ENCODE measurements around the gene MYMK. TPM values are rescaled to one million over a fixed set of nuclear protein-coding genes. Genes with fewer than 3 reads are reported as not detected.

The MYMK gene
- total and polyA plus RNA-seq, 12 donors = not detected

GRCh38 chr9:133532937-133533668 lies 8.3 kb upstream of the MYMK start:
- WGBS, 2 donors = 73 to 77% methylated on average over 20 of the region's 20 CpGs
- Histone ChIP-seq H3K4me3 (no peak overlapping the region), H3K4me1 (peaks cover 19 to 68% (median 30%) of the 10 kb centered on the region in 9 donors), H3K27me3 (peaks cover 0 to 50% (median 3%) of the 10 kb centered on the region in 7 donors), H3K9me3 (no peaks in the 10 kb centered on the region), H3K36me3 (no peaks in the 10 kb centered on the region), H3K27ac (peak overlapping the region in 2 of 10 donors; percentile 0 to 81)
- DNase-seq (peak; percentile 78 to 83), ATAC-seq (peak; percentile 37 to 76 (median 62))
- intact Hi-C loops (cut with DNase I) = loop anchor here in 8 of 10 donors (1.0 to 5.0 kb wide), 5 partner anchors 49 to 194 kb away; no protein-coding TSS in a partner anchor
- TF ChIP-seq CTCF (IDR thresholded peaks at IDR 0.05) = peak; percentile 26 to 70 (median 59)

GRCh38 chr9:133531293-133531692 lies 6.5 kb upstream of the MYMK start:
- no peaks in the 10 kb centered on the region for H3K9me3 ChIP-seq
- DNase-seq (no peak), ATAC-seq (no peak)
- no peak overlapping the region for H3K27ac ChIP-seq
- 59 to 71% methylated on average over 9 of the region's 9 CpGs for WGBS, 2 donors
- H3K4me3 ChIP-seq = no peak overlapping the region
- intact Hi-C loops (cut with DNase I) = loop anchor here in 4 of 10 donors (5.0 kb wide), 2 partner anchors 51 to 196 kb away; no protein-coding TSS in a partner anchor
- H3K36me3 ChIP-seq = no peaks in the 10 kb centered on the region
- no peak for TF ChIP-seq CTCF (IDR thresholded peaks at IDR 0.05)
- H3K4me1 ChIP-seq = peaks cover 27 to 80% (median 48%) of the 10 kb centered on the region in 9 donors
- peaks cover 0 to 57% (median 4%) of the 10 kb centered on the region in 7 donors for H3K27me3 ChIP-seq

GRCh38 chr9:133529874-133530273 lies 5.1 kb upstream of the MYMK start:
- H3K27me3 ChIP-seq = peaks cover 0 to 47% (median 4%) of the 10 kb centered on the region in 7 donors
- intact Hi-C loops (cut with DNase I) = loop anchor here in 4 of 10 donors (5.0 kb wide), 2 partner anchors 52 to 197 kb away; no protein-coding TSS in a partner anchor
- 90 to 96% methylated on average over 7 of the region's 7 CpGs for WGBS, 2 donors
- H3K9me3 ChIP-seq = no peaks in the 10 kb centered on the region
- TF ChIP-seq CTCF (IDR thresholded peaks at IDR 0.05) = no peak
- peak overlapping the region in 1 of 10 donors; percentile 62 for H3K27ac ChIP-seq
- DNase-seq (no peak), ATAC-seq (no peak)
- H3K4me3 ChIP-seq = no peak overlapping the region
- H3K36me3 ChIP-seq = no peaks in the 10 kb centered on the region
- H3K4me1 ChIP-seq = peaks cover 25 to 73% (median 47%) of the 10 kb centered on the region in 9 donors

GRCh38 chr9:133529457-133529856 lies 4.7 kb upstream of the MYMK start:
- intact Hi-C loops (cut with DNase I) = no loop called here

More at GRCh38 chr9:133529457-133529856, 4.7 kb upstream of the MYMK start:
- Histone ChIP-seq H3K4me3 (no peak overlapping the region), H3K27ac (peak overlapping the region in 1 of 10 donors; percentile 62), H3K36me3 (no peaks in the 10 kb centered on the region), H3K4me1 (peaks cover 23 to 69% (median 42%) of the 10 kb centered on the region in 9 donors), H3K9me3 (no peaks in the 10 kb centered on the region), H3K27me3 (peaks cover 0 to 46% (median 4%) of the 10 kb centered on the region in 7 donors)
- no peak for DNase-seq
- 92 to 95% methylated on average over 7 of the region's 7 CpGs for WGBS, 2 donors
- no peak for ATAC-seq
- no peak for TF ChIP-seq CTCF (IDR thresholded peaks at IDR 0.05)

All from heart right ventricle (tissue), 16 donors.